HFF-Myc (cell line): ENCODE measurements around the gene LRRC34.

ENCODE experiments used
- DNase-seq: peaks from one replicate; pipeline ENCODE4 v3.0.0-alpha.2; 2011; ENCODE audit warnings: low read depth; ENCODE audit errors: extremely low read depth
- H3K4me3 ChIP-seq: replicated peaks from 2 replicates; pipeline ENCODE4 v1.5.1; 2011; ENCODE audit warnings: low read depth, mild to moderate bottlenecking, control low read depth, low read length
- TF ChIP-seq, protein P1 (sequence below): IDR thresholded peaks from 2 replicates; pipeline ENCODE4 v1.5.1; 2012; ENCODE audit warnings: mild to moderate bottlenecking, low read depth, low read length, control low read depth; ENCODE audit errors: missing control alignments

The LRRC34 gene

DNA sequence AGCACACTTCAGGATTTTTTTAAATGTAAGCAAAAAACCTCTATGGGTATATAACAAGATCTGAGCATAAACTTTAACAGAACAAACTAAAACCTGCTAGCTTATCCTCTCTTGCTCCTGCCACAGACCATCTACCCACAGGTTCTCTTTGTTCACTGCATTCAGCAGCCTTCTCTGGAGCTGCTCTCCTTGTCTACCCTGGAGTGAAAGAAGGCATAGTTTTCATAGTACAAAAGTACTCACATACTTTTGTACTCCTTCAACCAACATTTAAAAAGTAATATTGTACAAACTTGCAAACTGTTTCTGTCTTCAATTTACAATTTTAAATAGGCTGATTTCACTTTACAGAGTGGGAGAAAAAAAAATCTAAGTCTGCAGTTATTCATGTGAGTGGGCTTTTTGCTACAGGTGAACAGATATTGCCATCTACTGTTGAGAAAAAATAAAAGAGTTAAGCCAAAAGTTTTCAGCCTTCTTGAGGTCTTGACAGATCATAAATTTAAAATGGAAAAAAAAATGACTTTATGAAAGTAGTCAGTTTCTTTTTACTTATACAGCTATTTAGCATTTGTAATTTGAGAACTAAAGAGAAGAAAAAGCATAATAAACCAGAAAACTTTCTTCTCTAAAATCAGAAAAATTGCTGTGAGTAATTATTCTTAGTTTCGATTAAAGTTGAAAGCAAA, 68.2 kb downstream of the LRRC34 start:
- TF ChIP-seq, protein P1, sequence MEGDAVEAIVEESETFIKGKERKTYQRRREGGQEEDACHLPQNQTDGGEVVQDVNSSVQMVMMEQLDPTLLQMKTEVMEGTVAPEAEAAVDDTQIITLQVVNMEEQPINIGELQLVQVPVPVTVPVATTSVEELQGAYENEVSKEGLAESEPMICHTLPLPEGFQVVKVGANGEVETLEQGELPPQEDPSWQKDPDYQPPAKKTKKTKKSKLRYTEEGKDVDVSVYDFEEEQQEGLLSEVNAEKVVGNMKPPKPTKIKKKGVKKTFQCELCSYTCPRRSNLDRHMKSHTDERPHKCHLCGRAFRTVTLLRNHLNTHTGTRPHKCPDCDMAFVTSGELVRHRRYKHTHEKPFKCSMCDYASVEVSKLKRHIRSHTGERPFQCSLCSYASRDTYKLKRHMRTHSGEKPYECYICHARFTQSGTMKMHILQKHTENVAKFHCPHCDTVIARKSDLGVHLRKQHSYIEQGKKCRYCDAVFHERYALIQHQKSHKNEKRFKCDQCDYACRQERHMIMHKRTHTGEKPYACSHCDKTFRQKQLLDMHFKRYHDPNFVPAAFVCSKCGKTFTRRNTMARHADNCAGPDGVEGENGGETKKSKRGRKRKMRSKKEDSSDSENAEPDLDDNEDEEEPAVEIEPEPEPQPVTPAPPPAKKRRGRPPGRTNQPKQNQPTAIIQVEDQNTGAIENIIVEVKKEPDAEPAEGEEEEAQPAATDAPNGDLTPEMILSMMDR = no peak
- H3K4me3 ChIP-seq = no peak overlapping the region
- no peak for DNase-seq
